ENCODE data around the gene OXCT1. TPM values are rescaled to one million over a fixed set of nuclear protein-coding genes. Genes with fewer than 3 reads are reported as not detected.

Gene OXCT1
- total RNA-seq, 1 experiment from 2014 or later, result 20.6 TPM

DNA sequence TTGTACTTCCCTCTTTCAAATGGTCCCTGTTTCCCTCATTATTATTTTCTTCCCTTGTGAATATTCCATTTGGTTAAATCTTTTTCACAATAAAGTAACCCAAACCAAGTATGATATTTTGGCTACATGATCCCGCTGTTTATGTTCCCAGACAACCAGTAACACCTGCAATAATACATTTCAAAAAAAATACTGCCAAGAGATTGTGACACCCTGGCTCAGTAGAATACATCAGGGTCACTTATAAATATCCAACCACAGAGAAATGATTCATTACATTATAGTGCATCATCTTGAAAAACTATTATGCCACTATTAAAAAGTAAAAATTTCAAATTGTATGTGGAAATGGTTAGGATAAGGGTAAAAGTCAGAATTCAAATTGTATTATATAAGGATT is 7.2 kb upstream of the OXCT1 start:
- no peaks in the 10 kb centered on the region for H3K4me1 Mint-ChIP-seq
- H3K4me3 Mint-ChIP-seq, result no peak overlapping the region
- ChIA-PET CTCF (no interaction called here), POLR2A (no interaction called here)
- ATAC-seq, result no peak
- no peak for TF ChIP-seq CBFB (CRISPR knock-in tag; IDR thresholded peaks at IDR 0.05; ENCODE audit: low read depth)
- TF ChIP-seq, protein P1, sequence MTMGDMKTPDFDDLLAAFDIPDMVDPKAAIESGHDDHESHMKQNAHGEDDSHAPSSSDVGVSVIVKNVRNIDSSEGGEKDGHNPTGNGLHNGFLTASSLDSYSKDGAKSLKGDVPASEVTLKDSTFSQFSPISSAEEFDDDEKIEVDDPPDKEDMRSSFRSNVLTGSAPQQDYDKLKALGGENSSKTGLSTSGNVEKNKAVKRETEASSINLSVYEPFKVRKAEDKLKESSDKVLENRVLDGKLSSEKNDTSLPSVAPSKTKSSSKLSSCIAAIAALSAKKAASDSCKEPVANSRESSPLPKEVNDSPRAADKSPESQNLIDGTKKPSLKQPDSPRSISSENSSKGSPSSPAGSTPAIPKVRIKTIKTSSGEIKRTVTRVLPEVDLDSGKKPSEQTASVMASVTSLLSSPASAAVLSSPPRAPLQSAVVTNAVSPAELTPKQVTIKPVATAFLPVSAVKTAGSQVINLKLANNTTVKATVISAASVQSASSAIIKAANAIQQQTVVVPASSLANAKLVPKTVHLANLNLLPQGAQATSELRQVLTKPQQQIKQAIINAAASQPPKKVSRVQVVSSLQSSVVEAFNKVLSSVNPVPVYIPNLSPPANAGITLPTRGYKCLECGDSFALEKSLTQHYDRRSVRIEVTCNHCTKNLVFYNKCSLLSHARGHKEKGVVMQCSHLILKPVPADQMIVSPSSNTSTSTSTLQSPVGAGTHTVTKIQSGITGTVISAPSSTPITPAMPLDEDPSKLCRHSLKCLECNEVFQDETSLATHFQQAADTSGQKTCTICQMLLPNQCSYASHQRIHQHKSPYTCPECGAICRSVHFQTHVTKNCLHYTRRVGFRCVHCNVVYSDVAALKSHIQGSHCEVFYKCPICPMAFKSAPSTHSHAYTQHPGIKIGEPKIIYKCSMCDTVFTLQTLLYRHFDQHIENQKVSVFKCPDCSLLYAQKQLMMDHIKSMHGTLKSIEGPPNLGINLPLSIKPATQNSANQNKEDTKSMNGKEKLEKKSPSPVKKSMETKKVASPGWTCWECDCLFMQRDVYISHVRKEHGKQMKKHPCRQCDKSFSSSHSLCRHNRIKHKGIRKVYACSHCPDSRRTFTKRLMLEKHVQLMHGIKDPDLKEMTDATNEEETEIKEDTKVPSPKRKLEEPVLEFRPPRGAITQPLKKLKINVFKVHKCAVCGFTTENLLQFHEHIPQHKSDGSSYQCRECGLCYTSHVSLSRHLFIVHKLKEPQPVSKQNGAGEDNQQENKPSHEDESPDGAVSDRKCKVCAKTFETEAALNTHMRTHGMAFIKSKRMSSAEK (CRISPR knock-in tag; IDR thresholded peaks at IDR 0.05; ENCODE audit: borderline replicate concordance), result no peak
- TF ChIP-seq, protein P2, sequence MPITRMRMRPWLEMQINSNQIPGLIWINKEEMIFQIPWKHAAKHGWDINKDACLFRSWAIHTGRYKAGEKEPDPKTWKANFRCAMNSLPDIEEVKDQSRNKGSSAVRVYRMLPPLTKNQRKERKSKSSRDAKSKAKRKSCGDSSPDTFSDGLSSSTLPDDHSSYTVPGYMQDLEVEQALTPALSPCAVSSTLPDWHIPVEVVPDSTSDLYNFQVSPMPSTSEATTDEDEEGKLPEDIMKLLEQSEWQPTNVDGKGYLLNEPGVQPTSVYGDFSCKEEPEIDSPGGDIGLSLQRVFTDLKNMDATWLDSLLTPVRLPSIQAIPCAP (CRISPR knock-in tag; IDR thresholded peaks at IDR 0.05), result no peak
- TF ChIP-seq, protein P3, sequence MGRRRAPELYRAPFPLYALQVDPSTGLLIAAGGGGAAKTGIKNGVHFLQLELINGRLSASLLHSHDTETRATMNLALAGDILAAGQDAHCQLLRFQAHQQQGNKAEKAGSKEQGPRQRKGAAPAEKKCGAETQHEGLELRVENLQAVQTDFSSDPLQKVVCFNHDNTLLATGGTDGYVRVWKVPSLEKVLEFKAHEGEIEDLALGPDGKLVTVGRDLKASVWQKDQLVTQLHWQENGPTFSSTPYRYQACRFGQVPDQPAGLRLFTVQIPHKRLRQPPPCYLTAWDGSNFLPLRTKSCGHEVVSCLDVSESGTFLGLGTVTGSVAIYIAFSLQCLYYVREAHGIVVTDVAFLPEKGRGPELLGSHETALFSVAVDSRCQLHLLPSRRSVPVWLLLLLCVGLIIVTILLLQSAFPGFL (CRISPR knock-in tag; IDR thresholded peaks at IDR 0.05; ENCODE audit: borderline replicate concordance), result no peak
- TF ChIP-seq, protein P4, sequence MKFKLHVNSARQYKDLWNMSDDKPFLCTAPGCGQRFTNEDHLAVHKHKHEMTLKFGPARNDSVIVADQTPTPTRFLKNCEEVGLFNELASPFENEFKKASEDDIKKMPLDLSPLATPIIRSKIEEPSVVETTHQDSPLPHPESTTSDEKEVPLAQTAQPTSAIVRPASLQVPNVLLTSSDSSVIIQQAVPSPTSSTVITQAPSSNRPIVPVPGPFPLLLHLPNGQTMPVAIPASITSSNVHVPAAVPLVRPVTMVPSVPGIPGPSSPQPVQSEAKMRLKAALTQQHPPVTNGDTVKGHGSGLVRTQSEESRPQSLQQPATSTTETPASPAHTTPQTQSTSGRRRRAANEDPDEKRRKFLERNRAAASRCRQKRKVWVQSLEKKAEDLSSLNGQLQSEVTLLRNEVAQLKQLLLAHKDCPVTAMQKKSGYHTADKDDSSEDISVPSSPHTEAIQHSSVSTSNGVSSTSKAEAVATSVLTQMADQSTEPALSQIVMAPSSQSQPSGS (CRISPR knock-in tag; IDR thresholded peaks at IDR 0.05; ENCODE audit: borderline replicate concordance, low read depth), result no peak
- TF ChIP-seq, protein P5, sequence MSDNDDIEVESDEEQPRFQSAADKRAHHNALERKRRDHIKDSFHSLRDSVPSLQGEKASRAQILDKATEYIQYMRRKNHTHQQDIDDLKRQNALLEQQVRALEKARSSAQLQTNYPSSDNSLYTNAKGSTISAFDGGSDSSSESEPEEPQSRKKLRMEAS (CRISPR knock-in tag; IDR thresholded peaks at IDR 0.05), result no peak
- no peak for TF ChIP-seq JUN (CRISPR knock-in tag; IDR thresholded peaks at IDR 0.05)
- TF ChIP-seq ZNF416 (CRISPR knock-in tag; IDR thresholded peaks at IDR 0.05), result no peak
- TF ChIP-seq RORB (CRISPR knock-in tag; IDR thresholded peaks at IDR 0.05), result no peak
- TF ChIP-seq, protein P6, sequence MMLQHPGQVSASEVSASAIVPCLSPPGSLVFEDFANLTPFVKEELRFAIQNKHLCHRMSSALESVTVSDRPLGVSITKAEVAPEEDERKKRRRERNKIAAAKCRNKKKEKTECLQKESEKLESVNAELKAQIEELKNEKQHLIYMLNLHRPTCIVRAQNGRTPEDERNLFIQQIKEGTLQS (CRISPR knock-in tag; conservative IDR thresholded peaks at IDR 0.05), result no peak
- TF ChIP-seq ZNF121 (CRISPR knock-in tag; IDR thresholded peaks at IDR 0.05), result no peak
- TF ChIP-seq OVOL2 (CRISPR knock-in tag; IDR thresholded peaks at IDR 0.05; ENCODE audit: borderline replicate concordance), result no peak
- TF ChIP-seq GRHL2 (CRISPR knock-in tag; IDR thresholded peaks at IDR 0.05; ENCODE audit: insufficient replicate concordance, severe bottlenecking), result no peak
- no peak for TF ChIP-seq FOXJ3 (CRISPR knock-in tag; IDR thresholded peaks at IDR 0.05; ENCODE audit: borderline replicate concordance)
- no peak for TF ChIP-seq NFYB (CRISPR knock-in tag; conservative IDR thresholded peaks at IDR 0.05; ENCODE audit: low read depth)
- TF ChIP-seq, protein P7, sequence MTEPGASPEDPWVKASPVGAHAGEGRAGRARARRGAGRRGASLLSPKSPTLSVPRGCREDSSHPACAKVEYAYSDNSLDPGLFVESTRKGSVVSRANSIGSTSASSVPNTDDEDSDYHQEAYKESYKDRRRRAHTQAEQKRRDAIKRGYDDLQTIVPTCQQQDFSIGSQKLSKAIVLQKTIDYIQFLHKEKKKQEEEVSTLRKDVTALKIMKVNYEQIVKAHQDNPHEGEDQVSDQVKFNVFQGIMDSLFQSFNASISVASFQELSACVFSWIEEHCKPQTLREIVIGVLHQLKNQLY (CRISPR knock-in tag; IDR thresholded peaks at IDR 0.05), result no peak
- TF ChIP-seq SP1 (CRISPR knock-in tag; conservative IDR thresholded peaks at IDR 0.05), result no peak
- TF ChIP-seq FOXP1 (CRISPR knock-in tag; IDR thresholded peaks at IDR 0.05; ENCODE audit: borderline replicate concordance), result no peak
- peaks cover 3% of the 10 kb centered on the region; the same call in 1 of the 2 replicates for H3K27me3 Mint-ChIP-seq (ENCODE audit: low read depth)
- H3K9me3 Mint-ChIP-seq, result peaks cover 18% of the 10 kb centered on the region
- H3K36me3 Mint-ChIP-seq, result no peaks in the 10 kb centered on the region
- DNase-seq (ENCODE audit: low spot score), result no peak
- H3K27ac Mint-ChIP-seq, result no peak overlapping the region

Measured in WTC11 (cell line).